Breast epithelium (tissue), 3 donors: ENCODE data around the gene ATP4B.

ENCODE experiments used
- CTCF ChIP-seq, 3 donors: fragments of 450-650 bp; IDR thresholded peaks; one replicate each; pipeline ENCODE4 v1.5.1; 2016 to 2017; ENCODE audit warnings: antibody characterized with exemption in 3 of 3, mild to moderate bottlenecking in 3 of 3, moderate library complexity in 3 of 3
- POLR2A ChIP-seq: fragments of 450-650 bp; IDR thresholded peaks from one replicate; pipeline ENCODE4 v1.6.1; 2016; ENCODE audit warnings: antibody characterized with exemption, mild to moderate bottlenecking, moderate library complexity

DNA sequence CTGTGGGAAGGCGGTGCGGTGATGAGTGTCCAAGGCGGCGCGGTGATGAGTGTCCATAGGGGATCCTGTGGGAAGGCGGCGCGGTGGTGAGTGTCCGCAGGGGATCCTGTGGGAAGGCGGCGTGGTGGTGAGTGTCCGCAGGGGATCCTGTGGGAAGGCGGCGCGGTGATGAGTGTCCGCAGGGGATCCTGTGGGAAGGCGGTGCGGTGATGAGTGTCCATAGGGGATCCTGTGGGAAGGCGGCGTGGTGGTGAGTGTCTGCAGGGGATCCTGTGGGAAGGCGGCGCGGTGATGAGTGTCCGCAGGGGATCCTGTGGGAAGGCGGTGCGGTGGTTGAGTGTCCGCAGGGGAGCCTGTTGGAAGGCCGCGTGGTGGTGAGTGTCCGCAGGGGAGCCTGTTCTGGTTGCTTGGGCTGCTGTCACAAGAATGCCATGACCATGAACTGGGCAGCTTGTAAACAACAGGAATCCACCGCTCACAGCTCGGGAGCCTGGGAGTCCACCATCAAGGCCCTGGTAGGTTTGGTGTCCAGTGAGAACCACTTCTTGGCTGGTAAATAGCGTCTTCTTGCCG lies 52.0 kb downstream of the ATP4B start:
- TF ChIP-seq POLR2A (no peak), CTCF (IDR thresholded peaks at IDR 0.05) (no peak)
